AG04450 (cell line): Measurements from ENCODE around the gene KRTAP10-7. TPM values are rescaled to one million over a fixed set of nuclear protein-coding genes. Genes with fewer than 3 reads are reported as not detected.
"Not testable (repeated sequence)": the region's sequence is repeated elsewhere in the genome, so short reads cannot be mapped to it uniquely, and the experiment has no call there.

Experiments used
- CTCF ChIA-PET: fragments of 300-600, 350-600 bp; formaldehyde crosslinking; extraction: SDS; loops from one replicate; lab custom pipeline; 2022; ENCODE audit warnings: antibody characterized with exemption, inconsistent platforms; lab: Charles Lee
- POLR2A ChIA-PET: fragments of 350-600 bp; formaldehyde crosslinking; extraction: SDS; loops from one replicate; lab custom pipeline; 2021; ENCODE audit warnings: antibody characterized with exemption, inconsistent platforms; lab: Yijun Ruan, JAX
- DNase-seq: peaks from one replicate; pipeline ENCODE4 v3.0.0-alpha.2; 2011; ENCODE audit warnings: low read depth, low spot score
- H3K27ac ChIP-seq: one replicate; pipeline ENCODE4 v1.5.1; 2012; ENCODE audit warnings: low read depth, low read length, control low read depth
- H3K27me3 ChIP-seq: one replicate; pipeline ENCODE4 v1.6.0; 2012; ENCODE audit warnings: low read length; ENCODE audit not compliant: control insufficient read depth, insufficient read depth
- H3K4me3 ChIP-seq: 2 replicates; pipeline ENCODE4 v1.5.1; 2011; ENCODE audit warnings: mild to moderate bottlenecking, low read depth, low read length, control low read depth
- H3K9me3 ChIP-seq: 2 replicates; pipeline ENCODE4 v1.5.1; 2012; ENCODE audit warnings: low read length; ENCODE audit not compliant: control insufficient read depth, insufficient read depth
- CTCF ChIP-seq: IDR thresholded peaks from 2 replicates; pipeline ENCODE4 v1.5.1; 2011; ENCODE audit warnings: low read depth, low read length, control low read depth, inconsistent platforms
- polyA plus RNA-seq: library from polyadenylated mRNA; depleted of rRNA; stranded (reverse); fragments of >200 nt; gene quantifications from 2 replicates; pipeline ENCODE4 v1.2.3, GENCODE V29; 2011

KRTAP10-7 gene
- polyA plus RNA-seq, 1 experiment = not detected

GRCh38 chr21:44589586-44590305, 10.7 kb upstream of the KRTAP10-7 start:
- ChIA-PET CTCF (no interaction called here), POLR2A (no interaction called here)
- Histone ChIP-seq H3K27ac (no peak overlapping the region), H3K9me3 (no peaks in the 10 kb centered on the region; the same call in 1 of the 2 replicates), H3K4me3 (no peak overlapping the region), H3K27me3 (peaks cover 10% of the 10 kb centered on the region)
- TF ChIP-seq CTCF = no peak
- DNase-seq = no peak

DNA sequence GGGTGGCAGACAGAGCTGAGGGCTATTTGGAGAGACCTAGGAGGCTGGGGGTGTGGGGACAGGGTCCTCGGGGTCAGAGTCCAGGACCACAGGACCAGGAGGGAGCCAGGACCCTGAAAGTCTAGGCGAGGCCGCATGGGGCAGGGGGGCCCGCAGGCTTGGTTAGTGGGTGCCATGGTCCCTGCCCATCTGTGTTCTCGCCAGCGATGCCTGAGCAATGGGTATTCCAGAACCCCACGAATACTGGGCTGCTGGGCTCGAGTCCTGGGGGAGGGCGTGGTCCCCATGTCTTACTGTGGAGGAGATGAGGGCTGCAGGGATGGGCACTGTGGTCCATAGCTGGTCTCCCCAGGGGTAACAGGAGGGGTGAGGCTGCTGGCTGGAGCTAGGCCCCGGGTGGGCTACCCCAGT, 10.1 kb upstream of the KRTAP10-7 start:
- no peak for TF ChIP-seq CTCF
- Histone ChIP-seq H3K27me3 (peaks cover 10% of the 10 kb centered on the region), H3K4me3 (no peak overlapping the region), H3K9me3 (no peaks in the 10 kb centered on the region; the same call in 1 of the 2 replicates), H3K27ac (no peak overlapping the region)
- ChIA-PET POLR2A (no interaction called here), CTCF (no interaction called here)
- DNase-seq = no peak

- H3K27ac ChIP-seq, CTCF ChIA-PET, H3K4me3 ChIP-seq, DNase-seq, POLR2A ChIA-PET, H3K9me3 ChIP-seq: not testable (repeated sequence)
- peaks cover 11% of the 10 kb centered on the region for H3K27me3 ChIP-seq
Measured at GRCh38 chr21:44590897-44591800, 9.2 kb upstream of the KRTAP10-7 start.

DNA sequence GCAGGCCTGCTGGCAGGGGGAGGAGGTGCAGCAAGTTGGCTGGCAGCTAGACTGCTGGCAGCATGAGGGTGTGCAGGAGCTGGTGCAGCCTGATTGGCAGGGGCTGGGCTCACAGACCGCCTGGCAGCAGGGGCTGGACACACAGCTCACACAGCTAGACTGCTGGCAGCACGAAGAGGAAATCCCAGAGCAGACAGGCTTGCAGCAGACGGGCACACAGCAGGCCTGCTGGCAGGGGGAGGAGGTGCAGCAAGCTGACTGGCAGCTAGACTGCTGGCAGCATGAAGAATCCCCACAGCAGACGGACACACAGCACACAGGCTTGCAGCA, 8.6 kb upstream of the KRTAP10-7 start:
- H3K27me3 ChIP-seq = peaks cover 14% of the 10 kb centered on the region
- DNase-seq, POLR2A ChIA-PET, H3K4me3 ChIP-seq, H3K9me3 ChIP-seq, CTCF ChIA-PET, H3K27ac ChIP-seq: not testable (repeated sequence)

DNA sequence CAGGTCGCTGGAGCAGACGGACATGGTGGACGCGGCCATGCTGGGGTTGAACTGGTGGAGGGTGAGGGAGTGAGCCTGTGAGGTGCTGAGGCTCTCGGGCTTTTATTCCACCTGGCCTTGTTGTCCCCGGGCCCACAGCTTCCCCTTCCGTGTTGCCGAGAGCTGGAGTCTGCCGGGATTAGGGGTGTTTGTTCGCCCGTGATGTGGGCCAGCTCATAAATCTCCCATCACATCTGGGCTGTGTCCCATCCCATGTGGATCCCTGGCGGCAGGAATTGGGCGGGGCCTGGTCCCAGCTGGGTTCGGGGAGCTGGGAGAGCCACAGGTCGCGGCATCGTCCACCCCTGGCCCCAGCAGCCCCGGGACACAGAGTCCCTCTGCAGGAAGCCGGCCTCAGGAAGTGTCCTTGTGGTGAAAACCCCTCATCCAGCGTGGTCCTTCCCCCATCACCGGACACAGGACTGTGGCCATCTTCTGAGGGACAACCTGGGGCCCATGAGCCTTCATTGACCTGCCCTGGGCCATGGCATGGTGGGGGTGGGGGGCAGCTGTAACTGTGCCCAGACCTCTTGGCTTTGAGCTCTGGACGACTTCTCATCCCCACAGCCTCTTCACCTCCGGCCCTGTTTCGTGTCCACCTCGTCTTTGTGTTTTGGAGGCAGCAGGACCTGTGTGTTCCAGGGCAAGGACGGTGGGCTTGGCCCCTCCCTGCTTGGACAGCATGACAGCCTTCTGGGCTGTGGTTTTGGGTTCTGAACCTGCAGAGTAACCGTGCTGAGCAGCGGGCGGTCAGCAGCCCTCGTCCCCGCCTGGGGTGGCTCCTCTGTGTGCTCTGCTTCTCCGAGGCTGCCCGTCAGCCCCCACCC, 7.7 kb upstream of the KRTAP10-7 start, which contains the start of gene KRTAP10-6:
TSS of gene KRTAP10-6 (minus strand) at position 60 of the 866 bp plus-strand sequence. CDS start at position 39, 21 bp downstream.
- Histone ChIP-seq H3K27me3 (peaks cover 14% of the 10 kb centered on the region), H3K9me3 (no peaks in the 10 kb centered on the region; the same call in 1 of the 2 replicates), H3K27ac (no peak within 1 kb of the TSS), H3K4me3 (no peak within 1 kb of the TSS)
- DNase-seq = no peak
- CTCF ChIA-PET = no interaction called here
- POLR2A ChIA-PET = no interaction called here
- TF ChIP-seq CTCF = no peak
